ENCODE results near the gene PRAMEF20.

The PRAMEF20 gene

DNA sequence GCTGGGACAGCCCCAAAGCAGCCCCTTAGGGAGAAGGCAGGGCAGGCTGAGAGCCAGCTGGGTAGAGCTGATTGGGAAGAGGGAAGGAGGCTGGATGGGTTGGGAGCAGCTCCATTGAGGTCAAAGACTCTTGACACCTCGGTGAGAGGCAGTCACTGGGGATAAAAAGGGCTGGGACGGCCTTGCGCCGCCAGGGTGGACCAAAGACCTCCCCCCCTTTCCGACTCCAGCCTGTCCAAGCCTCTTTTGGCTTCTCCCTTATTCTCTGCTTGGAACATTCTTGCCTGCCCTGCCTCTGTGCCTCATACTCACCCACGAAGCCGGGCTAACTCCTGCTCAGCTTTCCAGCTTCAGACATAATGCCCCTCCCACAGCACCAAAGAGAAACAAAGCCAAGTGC lies 52.4 kb downstream of the PRAMEF20 start:
- DNase-seq, result no peak

DNA sequence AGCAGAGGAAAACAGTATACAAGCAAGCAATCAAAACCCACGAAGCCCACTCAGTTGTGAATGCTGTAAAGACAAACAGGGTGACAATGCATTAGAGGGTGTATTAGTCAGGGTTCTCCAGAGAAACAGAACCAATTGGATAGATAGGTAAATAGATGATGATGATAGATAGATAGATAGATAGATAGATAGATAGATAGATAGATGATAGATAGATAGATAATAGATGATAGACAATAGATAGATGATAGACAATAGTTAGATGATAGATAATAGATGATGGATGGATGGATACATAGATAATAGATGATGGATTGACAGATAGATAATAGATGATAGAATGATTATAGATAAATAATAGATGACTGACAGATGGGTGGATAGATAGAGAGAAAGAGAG lies 55.3 kb downstream of the PRAMEF20 start:
- DNase-seq, result no peak

DNA sequence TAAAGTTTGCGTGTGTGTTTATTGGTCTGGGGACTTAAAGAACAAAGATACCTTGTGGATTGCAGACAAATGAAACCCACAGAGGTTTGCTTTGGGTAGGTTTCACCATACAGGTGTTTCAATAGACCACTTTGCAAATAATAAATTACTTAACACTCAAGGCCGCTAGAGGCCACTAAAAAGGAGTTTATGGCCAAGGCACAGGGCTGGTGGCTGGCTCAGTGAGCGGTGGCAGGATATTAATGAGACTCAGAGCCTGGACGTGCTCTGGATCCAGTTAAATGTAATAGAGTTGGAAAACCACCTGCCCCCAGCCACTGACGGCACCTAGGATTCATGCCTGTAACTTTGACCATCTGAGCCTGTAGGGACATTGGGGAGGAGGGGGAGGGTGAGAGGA lies 59.1 kb downstream of the PRAMEF20 start:
- no peak for DNase-seq
